ENCODE measurements around the gene ACSM5. TPM values are rescaled to one million over a fixed set of nuclear protein-coding genes. Genes with fewer than 3 reads are reported as not detected.

ACSM5 gene
- total and polyA plus RNA-seq, 2 of the 8 experiments (the other 6 are each of a cell fraction or from before 2014, with no cell fraction given): not detected

GRCh38 chr16:20377181-20377580, 32.2 kb upstream of the ACSM5 start (continued):
- TF ChIP-seq E2F6 (IDR thresholded peaks at IDR 0.05): no peak
